IPS-NIHi7 (cell line): ENCODE results near the gene CAMK2G.
"Not testable (repeated sequence)": the region's sequence is repeated elsewhere in the genome, so short reads cannot be mapped to it uniquely, and the experiment has no call there.

ENCODE experiments used
- DNase-seq: peaks from one replicate; pipeline ENCODE4 v3.0.0; 2012; ENCODE audit warnings: mixed read lengths; ENCODE audit errors: extremely low spot score

The CAMK2G gene

DNA sequence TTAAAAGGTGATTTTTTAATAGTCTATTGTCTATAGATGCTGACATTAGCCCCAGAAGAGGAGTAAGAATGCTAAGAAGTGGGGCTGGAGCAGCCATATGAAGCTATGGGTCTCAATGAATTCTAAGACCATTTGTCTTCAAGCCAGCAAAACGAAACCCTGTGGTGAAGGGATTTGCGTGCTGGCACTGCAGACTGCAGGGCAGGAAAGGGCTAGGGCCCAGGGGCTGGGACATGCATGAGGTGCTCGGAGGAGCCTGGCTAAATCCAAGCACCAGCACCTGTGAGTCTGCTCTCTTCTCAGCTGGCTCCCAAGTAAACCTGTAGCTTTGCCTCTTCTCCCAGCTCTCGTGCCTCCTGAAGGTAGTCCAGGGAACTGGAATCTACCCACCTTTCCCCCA is 61.7 kb downstream of the CAMK2G start:
- DNase-seq, result peak; percentile 27

DNA sequence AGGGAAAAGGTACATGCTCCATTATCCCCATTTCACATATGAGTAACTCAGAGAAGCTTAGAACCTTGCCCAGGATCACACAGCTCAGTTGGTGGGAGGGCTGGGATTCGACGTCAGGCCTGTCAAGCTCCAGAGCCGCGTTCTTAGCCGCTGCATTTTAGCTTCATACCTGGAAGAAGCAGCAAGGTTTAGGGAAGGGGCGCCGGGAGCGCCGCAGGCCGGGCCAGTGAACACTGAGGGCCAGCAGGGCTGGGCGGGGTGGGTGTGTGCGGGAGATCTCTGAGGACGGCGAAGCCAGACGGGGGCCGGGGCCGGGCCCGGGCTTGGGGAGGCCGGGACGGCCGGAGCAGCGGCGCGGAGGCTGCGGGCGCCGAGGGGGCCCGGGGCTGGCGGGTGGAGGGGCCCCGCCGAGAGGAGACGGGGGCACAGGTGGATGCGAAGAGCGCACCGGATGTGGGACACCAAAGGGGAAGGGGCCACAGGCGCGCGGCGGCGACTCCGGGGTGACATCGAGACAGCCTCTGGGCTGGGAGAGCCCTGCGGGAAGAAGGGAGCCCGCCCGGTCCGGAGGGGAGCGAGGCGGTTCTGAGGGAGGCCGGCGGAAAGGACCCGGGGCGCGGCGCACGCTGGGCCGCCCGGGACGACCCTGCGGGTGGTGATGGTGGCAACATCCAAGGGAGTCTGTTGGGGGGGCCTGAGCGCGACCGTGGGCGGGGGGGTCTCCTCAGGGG is 63.5 kb downstream of the CAMK2G start:
- DNase-seq, result peak; percentile 61

GRCh38 chr10:73810358-73810734 is 64.0 kb downstream of the CAMK2G start:
- DNase-seq, result no peak

DNA sequence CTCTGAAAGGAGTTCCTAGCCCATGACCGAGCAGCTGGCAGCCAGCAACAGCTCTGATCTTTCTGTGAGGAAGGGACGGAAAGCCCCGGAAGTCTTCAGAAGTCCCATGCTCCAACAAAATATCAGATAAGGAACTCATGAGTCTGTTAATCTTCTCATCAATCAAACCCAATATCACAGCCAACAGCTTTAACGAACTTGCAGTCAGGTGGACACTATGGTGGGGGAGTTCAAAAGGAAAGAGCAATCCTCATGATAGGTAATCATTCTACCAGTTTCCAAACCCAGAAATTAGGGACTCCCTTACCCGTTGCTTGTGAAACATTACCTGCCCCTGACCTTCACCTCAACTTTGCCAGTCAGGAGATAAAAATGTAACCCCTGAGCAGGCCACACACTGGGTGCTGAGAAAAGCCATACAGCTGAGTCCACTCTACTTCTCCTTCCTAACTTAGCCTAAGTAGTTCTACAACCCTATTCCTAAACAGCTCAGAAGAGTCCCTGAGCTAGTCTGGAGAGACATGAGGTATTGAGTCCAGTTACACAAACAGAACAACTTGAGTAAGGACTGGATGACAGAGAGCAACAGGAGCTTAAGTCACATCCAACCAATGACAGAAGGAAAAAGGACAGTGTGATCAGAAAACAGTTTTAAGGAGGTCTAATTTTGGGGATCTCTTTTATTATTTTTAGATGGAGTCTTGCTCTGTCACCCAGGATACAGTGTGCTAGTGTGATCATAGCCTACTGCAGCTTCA is 65.1 kb downstream of the CAMK2G start:
- no peak for DNase-seq

- no peak for DNase-seq
Measured at GRCh38 chr10:73808021-73808815, 66.1 kb downstream of the CAMK2G start.

- no peak for DNase-seq
Measured at GRCh38 chr10:73807471-73807870, 66.9 kb downstream of the CAMK2G start.

DNA sequence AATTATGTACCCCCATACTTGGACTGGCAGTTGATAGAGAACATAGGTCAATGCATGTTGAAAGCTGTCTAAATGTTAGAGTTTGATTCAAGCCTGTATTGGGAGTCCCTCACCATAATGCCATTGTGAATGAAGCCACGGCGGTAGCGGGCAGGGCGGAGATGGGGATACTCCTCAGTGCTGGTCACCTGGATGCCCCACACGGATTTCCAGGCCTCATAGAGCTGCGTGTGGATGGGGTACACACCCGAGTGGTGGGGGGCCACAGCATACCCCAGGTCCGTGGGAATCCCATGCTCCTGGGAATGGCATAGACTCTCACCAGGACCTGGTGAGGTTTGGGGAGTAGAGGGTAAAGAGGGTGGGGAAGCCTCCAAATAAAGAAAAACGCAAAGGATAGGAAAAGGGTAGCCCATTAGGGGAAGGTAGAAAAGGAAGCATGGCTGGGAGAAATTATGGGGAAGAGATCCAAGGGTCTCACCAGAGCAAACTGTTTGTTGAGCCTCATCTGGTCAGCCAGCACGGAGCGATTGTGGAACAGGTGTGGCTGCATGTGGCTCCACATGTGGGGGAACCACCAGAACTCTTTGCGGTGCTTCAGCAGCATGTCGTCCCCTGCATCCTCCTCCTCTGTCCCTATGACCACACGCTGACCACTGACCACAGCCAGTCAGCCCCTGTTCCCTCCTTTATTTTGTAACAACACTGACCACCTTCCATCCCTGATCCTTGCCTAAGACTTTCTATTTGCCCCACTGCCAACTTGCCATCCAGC is 68.0 kb downstream of the CAMK2G start:
- no peak for DNase-seq

DNA sequence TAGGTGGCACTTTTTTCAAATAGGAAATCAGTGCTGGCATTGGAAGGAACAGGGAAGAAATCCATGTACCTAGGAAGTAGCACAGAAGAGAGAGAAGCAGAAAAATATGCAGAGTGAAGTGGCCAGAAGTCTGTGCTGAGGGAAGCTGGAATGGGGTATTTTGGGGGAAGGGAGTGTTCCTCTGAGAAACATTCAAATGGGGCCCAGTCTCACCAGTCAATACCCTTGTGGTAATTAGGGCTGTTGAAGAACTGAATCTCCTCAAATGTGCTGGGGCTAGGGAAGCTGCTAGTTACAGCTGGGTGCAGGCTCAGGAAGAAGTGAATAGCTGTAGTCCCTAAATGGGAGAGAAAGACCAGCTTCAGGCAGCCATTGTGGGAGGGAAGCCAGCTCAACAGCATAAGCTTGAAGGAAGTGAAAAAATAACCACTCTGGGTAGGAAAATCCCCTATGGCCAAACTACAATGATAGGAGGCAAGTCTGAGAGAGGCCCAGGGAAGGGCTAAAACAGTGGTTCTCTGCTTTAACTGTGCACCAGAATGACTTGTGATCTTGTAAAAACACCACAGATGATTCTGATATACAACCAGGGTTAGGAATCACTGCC is 70.6 kb downstream of the CAMK2G start:
- DNase-seq, result no peak

GRCh38 chr10:73802276-73802991 is 71.9 kb downstream of the CAMK2G start:
- DNase-seq, result no peak

- no peak for DNase-seq
Measured at GRCh38 chr10:73801253-73801590, 73.1 kb downstream of the CAMK2G start.

DNA sequence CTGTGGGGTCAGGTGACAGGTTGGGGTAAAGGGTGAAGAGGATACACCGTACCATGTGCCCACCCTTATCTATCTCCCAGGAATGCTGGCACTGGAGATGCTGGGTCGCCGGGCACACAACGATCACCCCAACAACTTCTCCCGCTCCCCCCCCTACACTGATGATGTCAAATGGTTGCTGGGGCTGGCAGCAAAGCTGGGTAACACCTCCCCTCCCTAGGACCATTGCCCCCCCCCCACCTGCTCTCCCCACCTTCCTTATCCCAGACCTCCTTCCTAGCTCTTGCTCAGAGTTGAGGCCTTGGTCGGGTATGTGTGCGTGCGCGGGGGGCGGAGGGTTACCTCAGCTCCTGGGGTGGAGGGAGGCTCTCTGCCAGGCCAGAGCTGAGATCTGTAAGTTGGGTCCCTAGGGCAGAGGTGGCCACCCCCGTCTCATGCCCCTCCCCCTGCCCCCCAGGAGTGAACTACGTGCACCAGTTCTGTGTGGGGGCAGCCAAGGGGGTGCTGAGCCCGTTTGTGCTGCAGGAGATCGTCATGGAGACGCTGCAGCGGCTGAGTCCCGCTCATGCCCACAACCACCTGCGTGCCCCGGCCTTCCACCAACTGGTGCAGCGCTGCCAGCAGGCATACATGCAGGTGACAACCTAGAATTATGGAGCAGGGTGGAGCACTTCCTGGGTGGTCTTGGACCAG is 73.6 kb downstream of the CAMK2G start:
- DNase-seq, result no peak

DNA sequence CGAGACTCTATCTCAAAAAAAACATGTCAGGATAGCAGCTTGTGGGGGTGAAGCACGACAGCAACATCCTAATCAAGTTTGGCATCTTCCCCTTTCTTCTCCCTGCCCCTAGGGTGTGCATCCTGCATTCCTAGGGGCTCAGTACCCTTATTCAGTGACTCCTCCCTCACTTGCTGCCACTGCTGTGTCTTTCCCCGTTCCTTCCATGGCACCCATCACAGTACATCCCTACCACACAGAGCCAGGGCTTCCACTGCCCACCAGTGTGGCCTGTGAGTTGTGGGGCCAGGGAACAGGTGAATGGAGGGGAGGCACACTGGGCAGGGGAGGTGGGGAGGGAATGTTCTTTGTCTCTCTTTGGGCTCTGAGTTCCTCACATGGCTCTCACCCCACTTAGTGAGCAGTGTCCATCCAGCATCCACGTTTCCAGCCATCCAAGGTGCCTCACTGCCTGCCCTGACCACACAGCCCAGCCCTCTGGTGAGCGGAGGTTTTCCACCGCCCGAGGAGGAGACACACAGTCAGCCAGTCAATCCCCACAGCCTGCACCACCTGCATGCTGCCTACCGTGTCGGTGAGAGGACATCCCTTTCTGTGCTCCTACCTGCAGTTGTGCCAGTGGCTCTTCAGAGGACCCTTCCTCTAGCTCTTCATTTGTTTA is 74.3 kb downstream of the CAMK2G start:
- DNase-seq, result no peak

DNA sequence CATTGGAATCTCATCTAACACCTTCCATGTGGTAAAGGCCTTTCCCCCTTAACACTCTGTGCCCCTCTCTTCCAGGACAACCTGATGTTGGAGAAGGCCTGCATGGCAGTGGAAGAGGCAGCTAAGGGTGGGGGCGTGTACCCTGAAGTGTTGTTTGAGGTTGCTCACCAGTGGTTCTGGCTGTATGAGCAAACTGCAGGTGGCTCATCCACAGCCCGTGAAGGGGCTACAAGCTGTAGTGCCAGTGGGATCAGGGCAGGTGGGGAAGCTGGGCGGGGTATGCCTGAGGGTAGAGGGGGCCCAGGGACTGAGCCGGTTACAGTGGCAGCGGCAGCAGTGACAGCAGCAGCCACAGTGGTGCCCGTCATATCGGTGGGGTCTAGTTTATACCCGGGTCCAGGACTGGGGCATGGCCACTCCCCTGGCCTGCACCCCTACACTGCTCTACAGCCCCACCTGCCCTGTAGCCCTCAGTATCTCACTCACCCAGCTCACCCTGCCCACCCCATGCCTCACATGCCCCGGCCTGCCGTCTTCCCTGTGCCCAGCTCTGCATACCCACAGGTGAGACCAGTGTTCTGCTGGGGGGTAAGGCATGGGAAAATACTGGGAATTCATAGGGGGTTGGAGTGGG is 75.3 kb downstream of the CAMK2G start:
- DNase-seq, result no peak

- no peak for DNase-seq
Measured at GRCh38 chr10:73798087-73798486, 76.3 kb downstream of the CAMK2G start.

DNA sequence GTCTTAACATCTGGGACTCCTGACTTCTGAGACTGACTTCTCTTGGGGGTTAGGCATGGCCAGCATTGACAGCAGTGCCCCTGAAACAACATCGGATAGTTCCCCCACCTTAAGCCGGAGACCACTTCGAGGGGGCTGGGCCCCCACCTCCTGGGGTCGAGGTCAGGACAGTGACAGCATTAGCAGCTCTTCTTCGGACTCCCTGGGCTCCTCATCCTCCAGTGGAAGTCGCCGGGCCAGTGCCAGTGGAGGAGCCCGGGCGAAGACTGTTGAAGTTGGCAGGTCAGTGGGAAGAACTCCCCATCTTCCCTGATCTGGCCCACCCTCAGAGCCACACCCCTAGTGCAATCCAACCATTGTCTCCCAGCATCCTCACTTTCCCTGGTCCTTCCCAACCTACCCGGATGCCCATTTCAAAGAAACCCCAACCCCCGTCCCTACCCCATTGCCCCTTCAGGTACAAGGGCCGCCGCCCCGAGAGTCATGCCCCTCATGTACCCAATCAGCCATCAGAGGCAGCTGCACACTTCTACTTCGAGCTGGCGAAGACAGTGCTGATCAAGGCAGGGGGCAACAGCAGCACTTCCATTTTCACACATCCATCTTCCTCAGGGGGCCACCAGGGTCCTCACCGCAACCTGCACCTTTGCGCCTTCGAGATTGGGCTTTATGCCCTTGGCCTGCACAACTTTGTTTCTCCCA is 76.9 kb downstream of the CAMK2G start:
- DNase-seq, result no peak

GRCh38 chr10:73796766-73797165 is 77.6 kb downstream of the CAMK2G start:
- no peak for DNase-seq

DNA sequence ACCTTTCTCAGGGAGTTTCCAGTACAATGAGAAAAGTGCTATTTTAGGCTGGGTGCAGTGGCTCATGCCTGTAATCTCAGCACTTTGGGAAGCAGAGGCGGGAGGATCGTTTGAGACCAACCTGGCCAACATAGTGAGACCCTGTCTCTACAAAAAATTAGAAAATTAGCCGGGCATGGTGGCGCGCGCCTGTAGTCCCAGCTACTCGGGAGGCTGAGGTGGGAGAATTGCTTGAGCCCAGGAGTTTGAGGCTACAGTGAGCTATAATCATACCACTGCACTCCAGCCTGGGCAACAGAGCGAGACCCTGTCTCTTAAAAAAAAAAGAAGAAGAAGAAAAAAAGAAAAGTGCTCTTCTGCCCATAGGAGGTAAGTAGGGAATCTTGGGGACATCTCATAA is 78.3 kb downstream of the CAMK2G start:
- not testable (repeated sequence) for DNase-seq

GRCh38 chr10:73795491-73795890 is 78.9 kb downstream of the CAMK2G start:
- not testable (repeated sequence) for DNase-seq

- DNase-seq, result no peak
Measured at GRCh38 chr10:73793456-73793855, 80.9 kb downstream of the CAMK2G start.
